ENCODE results near the gene DOK3. TPM values are rescaled to one million over a fixed set of nuclear protein-coding genes. Genes with fewer than 3 reads are reported as not detected.

The DOK3 gene
- total and polyA plus RNA-seq, 2 of the 13 experiments (the other 11 are each of a cell fraction or from before 2014, with no cell fraction given): 1.4 to 1.5 TPM

DNA sequence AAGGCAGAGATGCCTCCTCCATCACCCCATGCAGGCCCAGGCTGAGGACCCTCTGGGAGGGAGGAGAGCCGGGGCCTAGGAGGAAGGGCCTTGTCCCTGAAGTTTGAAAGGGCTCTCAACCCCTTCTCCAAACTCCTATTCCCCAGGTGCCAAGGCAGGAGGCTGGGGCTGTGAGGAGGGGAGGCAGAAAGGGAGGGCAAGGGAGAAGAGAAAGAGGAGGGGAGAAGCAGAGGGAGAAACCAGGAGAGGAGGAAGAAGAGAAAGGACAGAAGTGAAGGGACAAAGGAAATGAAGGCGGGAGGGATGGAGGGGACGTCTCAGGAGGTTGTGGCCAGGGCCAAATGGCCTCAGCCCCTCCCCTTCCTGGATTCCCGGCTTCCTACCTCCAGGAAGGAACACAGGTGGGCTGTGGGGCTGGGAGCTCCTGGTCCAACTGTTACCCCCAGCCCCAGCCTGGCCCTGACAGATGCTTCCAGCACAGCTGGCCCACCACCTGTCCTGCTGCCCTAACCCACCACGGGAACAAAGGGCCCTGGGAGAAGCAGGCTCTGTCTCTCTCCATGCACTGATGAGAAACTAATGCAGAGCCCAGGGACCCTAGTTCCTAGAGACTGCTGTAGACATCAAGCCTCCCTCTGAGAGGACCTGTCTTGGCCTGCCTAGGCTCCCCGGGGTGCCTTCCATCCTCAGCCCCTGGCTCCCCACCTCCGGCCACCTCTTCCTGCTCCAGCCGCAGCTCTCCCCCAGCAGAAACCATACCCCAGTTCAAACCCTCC, 39.7 kb downstream of the DOK3 start:
- in situ Hi-C loops (cut with HindIII; ENCODE audit: extremely low pct_ligation_motif_present, low pct_unique_long_range_greater_than_20kb): loop anchor here (25.0 kb wide), 1 partner anchor 358 kb away; no protein-coding TSS in a partner anchor
- ATAC-seq (no peak), FAIRE-seq (no peak), DNase-seq (ENCODE audit: low spot score) (no peak)
- 87% methylated on average over 6 of the region's 8 CpGs for WGBS (ENCODE audit: low lambda C conversion rate)
- H4K20me1 ChIP-seq (ENCODE audit: insufficient read depth, low read length): peaks cover 9% of the 10 kb centered on the region; the same call in 1 of the 2 replicates
- no peak overlapping the region for H3K9ac ChIP-seq (ENCODE audit: insufficient read depth, low read depth, low read length)
- H2AFZ ChIP-seq (ENCODE audit: low read length): no peak overlapping the region
- TF ChIP-seq ZFY (CRISPR knock-in tag; IDR thresholded peaks at IDR 0.05) (no peak), ZNF547 (CRISPR knock-in tag; IDR thresholded peaks at IDR 0.05) (no peak), NFIC (IDR thresholded peaks at IDR 0.05; ENCODE audit: low read length) (no peak), CC2D1A (CRISPR knock-in tag; IDR thresholded peaks at IDR 0.05) (no peak), FLYWCH1 (CRISPR knock-in tag; IDR thresholded peaks at IDR 0.05) (no peak), PHF8 (CRISPR knock-in tag; IDR thresholded peaks at IDR 0.05) (no peak), SRF (IDR thresholded peaks at IDR 0.05; ENCODE audit: low read depth, low read length) (no peak)
- TF ChIP-seq, protein P1, sequence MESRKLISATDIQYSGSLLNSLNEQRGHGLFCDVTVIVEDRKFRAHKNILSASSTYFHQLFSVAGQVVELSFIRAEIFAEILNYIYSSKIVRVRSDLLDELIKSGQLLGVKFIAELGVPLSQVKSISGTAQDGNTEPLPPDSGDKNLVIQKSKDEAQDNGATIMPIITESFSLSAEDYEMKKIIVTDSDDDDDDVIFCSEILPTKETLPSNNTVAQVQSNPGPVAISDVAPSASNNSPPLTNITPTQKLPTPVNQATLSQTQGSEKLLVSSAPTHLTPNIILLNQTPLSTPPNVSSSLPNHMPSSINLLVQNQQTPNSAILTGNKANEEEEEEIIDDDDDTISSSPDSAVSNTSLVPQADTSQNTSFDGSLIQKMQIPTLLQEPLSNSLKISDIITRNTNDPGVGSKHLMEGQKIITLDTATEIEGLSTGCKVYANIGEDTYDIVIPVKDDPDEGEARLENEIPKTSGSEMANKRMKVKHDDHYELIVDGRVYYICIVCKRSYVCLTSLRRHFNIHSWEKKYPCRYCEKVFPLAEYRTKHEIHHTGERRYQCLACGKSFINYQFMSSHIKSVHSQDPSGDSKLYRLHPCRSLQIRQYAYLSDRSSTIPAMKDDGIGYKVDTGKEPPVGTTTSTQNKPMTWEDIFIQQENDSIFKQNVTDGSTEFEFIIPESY (CRISPR knock-in tag; IDR thresholded peaks at IDR 0.05): no peak
- TF ChIP-seq, protein P2, sequence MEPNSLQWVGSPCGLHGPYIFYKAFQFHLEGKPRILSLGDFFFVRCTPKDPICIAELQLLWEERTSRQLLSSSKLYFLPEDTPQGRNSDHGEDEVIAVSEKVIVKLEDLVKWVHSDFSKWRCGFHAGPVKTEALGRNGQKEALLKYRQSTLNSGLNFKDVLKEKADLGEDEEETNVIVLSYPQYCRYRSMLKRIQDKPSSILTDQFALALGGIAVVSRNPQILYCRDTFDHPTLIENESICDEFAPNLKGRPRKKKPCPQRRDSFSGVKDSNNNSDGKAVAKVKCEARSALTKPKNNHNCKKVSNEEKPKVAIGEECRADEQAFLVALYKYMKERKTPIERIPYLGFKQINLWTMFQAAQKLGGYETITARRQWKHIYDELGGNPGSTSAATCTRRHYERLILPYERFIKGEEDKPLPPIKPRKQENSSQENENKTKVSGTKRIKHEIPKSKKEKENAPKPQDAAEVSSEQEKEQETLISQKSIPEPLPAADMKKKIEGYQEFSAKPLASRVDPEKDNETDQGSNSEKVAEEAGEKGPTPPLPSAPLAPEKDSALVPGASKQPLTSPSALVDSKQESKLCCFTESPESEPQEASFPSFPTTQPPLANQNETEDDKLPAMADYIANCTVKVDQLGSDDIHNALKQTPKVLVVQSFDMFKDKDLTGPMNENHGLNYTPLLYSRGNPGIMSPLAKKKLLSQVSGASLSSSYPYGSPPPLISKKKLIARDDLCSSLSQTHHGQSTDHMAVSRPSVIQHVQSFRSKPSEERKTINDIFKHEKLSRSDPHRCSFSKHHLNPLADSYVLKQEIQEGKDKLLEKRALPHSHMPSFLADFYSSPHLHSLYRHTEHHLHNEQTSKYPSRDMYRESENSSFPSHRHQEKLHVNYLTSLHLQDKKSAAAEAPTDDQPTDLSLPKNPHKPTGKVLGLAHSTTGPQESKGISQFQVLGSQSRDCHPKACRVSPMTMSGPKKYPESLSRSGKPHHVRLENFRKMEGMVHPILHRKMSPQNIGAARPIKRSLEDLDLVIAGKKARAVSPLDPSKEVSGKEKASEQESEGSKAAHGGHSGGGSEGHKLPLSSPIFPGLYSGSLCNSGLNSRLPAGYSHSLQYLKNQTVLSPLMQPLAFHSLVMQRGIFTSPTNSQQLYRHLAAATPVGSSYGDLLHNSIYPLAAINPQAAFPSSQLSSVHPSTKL (CRISPR knock-in tag; IDR thresholded peaks at IDR 0.05): no peak
- TF ChIP-seq, protein P3, sequence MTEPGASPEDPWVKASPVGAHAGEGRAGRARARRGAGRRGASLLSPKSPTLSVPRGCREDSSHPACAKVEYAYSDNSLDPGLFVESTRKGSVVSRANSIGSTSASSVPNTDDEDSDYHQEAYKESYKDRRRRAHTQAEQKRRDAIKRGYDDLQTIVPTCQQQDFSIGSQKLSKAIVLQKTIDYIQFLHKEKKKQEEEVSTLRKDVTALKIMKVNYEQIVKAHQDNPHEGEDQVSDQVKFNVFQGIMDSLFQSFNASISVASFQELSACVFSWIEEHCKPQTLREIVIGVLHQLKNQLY (CRISPR knock-in tag; IDR thresholded peaks at IDR 0.05): no peak
- intact Hi-C loops (cut with micrococcal nuclease; ENCODE audit: unreplicated experiment): no loop called here
- no peaks in the 10 kb centered on the region for H3K9me3 ChIP-seq (ENCODE audit: low read length)
- ChIA-PET CTCF (ENCODE audit: low intra/inter-chr PET ratio, low total read pairs) (no interaction called here), POLR2A (no interaction called here)
- peaks cover 3 to 16% of the 10 kb centered on the region in 2 experiments; a peak in 3 of 5 replicates for H3K36me3 ChIP-seq (replicated peaks in 1 of 2; ENCODE audit: control insufficient read depth in 1 of 2, insufficient read depth in 2 of 2, low read length in 2 of 2)
- H3K27ac ChIP-seq (ENCODE audit: extremely low read length, insufficient read depth, low read length): no peak overlapping the region
- H3K79me2 ChIP-seq (ENCODE audit: insufficient read depth, low read length): peaks cover 3% of the 10 kb centered on the region
- no peaks in the 10 kb centered on the region for H3K27me3 ChIP-seq (ENCODE audit: control insufficient read depth in 1 of 2, insufficient read depth in 2 of 2, low read length in 2 of 2)
- H3K4me3 ChIP-seq (replicated peaks in 1 of 3; ENCODE audit: insufficient read depth in 1 of 3, low read depth in 2 of 3, low read length in 3 of 3): no peak overlapping the region
- no peak overlapping the region for H3K4me2 ChIP-seq (ENCODE audit: low read depth, low read length)
- H3K4me1 ChIP-seq (ENCODE audit: insufficient read depth, low read length): peaks cover 28% of the 10 kb centered on the region
- no TSS peak for BruUV-seq (replicated peaks)
